SK-N-SH treated with all-trans-retinoic acid at 6 μM for 48 hours (cell line): Measurements from ENCODE around the gene MRPL48.

Experiments used
- ATAC-seq: fragments of 200-7000 bp; cut with Tn5 transposase; 3 replicates; pipeline ENCODE4 v1.9.1; 2020; ENCODE audit warnings: mild to moderate bottlenecking, moderate library complexity
- BACH2 ChIP-seq: fragments of 250-450 bp; sonication (Bioruptor Pico); IDR thresholded peaks from 2 replicates; pipeline ENCODE4 v1.9.0; 2021; ENCODE audit warnings: mild to moderate bottlenecking, borderline replicate concordance
- CSDC2 ChIP-seq: fragments of 250-450 bp; sonication (Bioruptor Pico); IDR thresholded peaks from 2 replicates; pipeline ENCODE4 v1.5.0; 2020; ENCODE audit warnings: mild to moderate bottlenecking, moderate library complexity
- CSRNP3 ChIP-seq: fragments of 250-450 bp; sonication (Bioruptor Pico); IDR thresholded peaks from 2 replicates; pipeline ENCODE4 v1.5.1; 2021; ENCODE audit warnings: mild to moderate bottlenecking, moderate library complexity
- ESRRG ChIP-seq: fragments of 250-450 bp; sonication (Bioruptor Pico); IDR thresholded peaks from 2 replicates; pipeline ENCODE4 v1.6.1; 2021; ENCODE audit warnings: mild to moderate bottlenecking
- PATZ1 ChIP-seq: fragments of 250-450 bp; sonication (Bioruptor Pico); IDR thresholded peaks from 2 replicates; pipeline ENCODE4 v1.8.0; 2020; ENCODE audit warnings: mild to moderate bottlenecking, moderate library complexity, borderline replicate concordance
- POU6F1 ChIP-seq: fragments of 250-450 bp; sonication (Bioruptor Pico); IDR thresholded peaks from 2 replicates; pipeline ENCODE4 v1.8.0; 2021; ENCODE audit warnings: low read depth, mild to moderate bottlenecking, moderate library complexity, borderline replicate concordance
- PPARA ChIP-seq: fragments of 250-450 bp; sonication (Bioruptor Pico); IDR thresholded peaks from 2 replicates; pipeline ENCODE4 v1.5.0; 2020; ENCODE audit warnings: mild to moderate bottlenecking, borderline replicate concordance
- SNAI2 ChIP-seq: fragments of 250-450 bp; sonication (Bioruptor Pico); IDR thresholded peaks from 2 replicates; pipeline ENCODE4 v1.5.0; 2020; ENCODE audit warnings: mild to moderate bottlenecking, moderate library complexity
- TSHZ2 ChIP-seq: fragments of 250-450 bp; sonication (Bioruptor Pico); IDR thresholded peaks from 2 replicates; pipeline ENCODE4 v1.5.0; 2020; ENCODE audit warnings: mild to moderate bottlenecking, moderate library complexity
- ZC3H10 ChIP-seq: fragments of 250-450 bp; sonication (Bioruptor Pico); IDR thresholded peaks from 2 replicates; pipeline ENCODE4 v1.5.1; 2021; ENCODE audit warnings: mild to moderate bottlenecking, moderate library complexity
- ZFP3 ChIP-seq: fragments of 250-450 bp; sonication (Bioruptor Pico); IDR thresholded peaks from 2 replicates; pipeline ENCODE4 v1.5.0; 2020; ENCODE audit warnings: mild to moderate bottlenecking, moderate library complexity
- ZFP30 ChIP-seq: fragments of 450-650 bp; formaldehyde crosslinking; IDR thresholded peaks from 2 replicates; pipeline ENCODE4 v1.5.0; 2022; ENCODE audit warnings: mild to moderate bottlenecking, moderate library complexity
- ZNF70 ChIP-seq: fragments of 450-650 bp; formaldehyde crosslinking; IDR thresholded peaks from 2 replicates; pipeline ENCODE4 v1.5.0; 2020; ENCODE audit warnings: mild to moderate bottlenecking, moderate library complexity
- ZNF8 ChIP-seq: fragments of 450-650 bp; formaldehyde crosslinking; IDR thresholded peaks from 2 replicates; pipeline ENCODE4 v1.5.0; 2020; ENCODE audit warnings: mild to moderate bottlenecking, moderate library complexity

MRPL48 gene

DNA sequence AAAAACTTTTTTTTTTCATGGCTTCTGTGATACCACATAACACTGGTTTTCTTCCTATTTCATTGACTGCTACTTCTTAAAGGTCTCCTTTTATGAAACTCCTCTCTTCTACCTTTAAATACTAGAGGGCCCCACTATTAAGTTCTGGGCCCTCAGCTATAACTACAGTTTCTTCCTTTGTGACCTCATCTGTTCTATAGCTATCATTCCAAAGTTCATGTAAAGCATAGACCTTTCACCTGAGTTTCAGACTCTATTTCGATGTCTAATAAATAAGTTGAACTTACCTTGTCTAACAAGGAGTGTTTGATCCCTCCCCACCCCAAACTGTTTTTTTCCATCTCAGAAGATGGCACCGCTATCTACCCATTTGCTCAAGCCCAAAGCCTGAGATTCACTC, 124.4 kb downstream of the MRPL48 start:
- ATAC-seq = no peak
- TF ChIP-seq ZNF70 (CRISPR knock-in tag) (no peak), PATZ1 (CRISPR knock-in tag) (no peak), CSDC2 (CRISPR knock-in tag) (no peak), PPARA (no peak), TSHZ2 (CRISPR knock-in tag) (no peak), CSRNP3 (CRISPR knock-in tag) (no peak), SNAI2 (no peak), ZFP30 (CRISPR knock-in tag) (no peak), ZFP3 (CRISPR knock-in tag) (no peak), BACH2 (CRISPR knock-in tag) (no peak), ZC3H10 (CRISPR knock-in tag) (no peak)

- no peak for ATAC-seq
- TF ChIP-seq POU6F1 (CRISPR knock-in tag) (no peak), ESRRG (CRISPR knock-in tag) (no peak)
Observed at GRCh38 chr11:73913472-73913871, 125.8 kb downstream of the MRPL48 start.

- no peak for ATAC-seq
- TF ChIP-seq ZNF8 (CRISPR knock-in tag) (no peak), SNAI2 (no peak)
Observed at GRCh38 chr11:73914284-73914683, 126.6 kb downstream of the MRPL48 start.
